Medulla oblongata (tissue), 1 donor: ENCODE measurements around the gene SLC30A5.

Experiments
- DNase-seq: peaks from one replicate; pipeline ENCODE4 v3.0.0-alpha.2; 2015; ENCODE audit errors: extremely low spot score

SLC30A5 gene

GRCh38 chr5:69167493-69167855 lies 73.7 kb downstream of the SLC30A5 start:
- DNase-seq: no peak

DNA sequence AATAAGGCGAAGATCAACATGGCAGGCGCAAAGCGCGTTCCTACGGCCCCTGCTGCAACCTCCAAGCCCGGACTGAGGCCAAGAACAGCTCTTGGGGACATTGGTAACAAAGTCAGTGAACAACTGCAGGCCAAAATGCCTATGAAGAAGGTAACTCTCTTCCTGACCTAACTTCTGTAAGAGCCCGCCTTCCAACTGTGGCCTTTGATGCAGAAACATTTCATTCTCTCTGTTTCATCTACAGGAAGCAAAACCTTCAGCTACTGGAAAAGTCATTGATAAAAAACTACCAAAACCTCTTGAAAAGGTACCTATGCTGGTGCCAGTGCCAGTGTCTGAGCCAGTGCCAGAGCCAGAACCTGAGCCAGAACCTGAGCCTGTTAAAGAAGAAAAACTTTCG lies 74.1 kb downstream of the SLC30A5 start:
- no peak for DNase-seq

DNA sequence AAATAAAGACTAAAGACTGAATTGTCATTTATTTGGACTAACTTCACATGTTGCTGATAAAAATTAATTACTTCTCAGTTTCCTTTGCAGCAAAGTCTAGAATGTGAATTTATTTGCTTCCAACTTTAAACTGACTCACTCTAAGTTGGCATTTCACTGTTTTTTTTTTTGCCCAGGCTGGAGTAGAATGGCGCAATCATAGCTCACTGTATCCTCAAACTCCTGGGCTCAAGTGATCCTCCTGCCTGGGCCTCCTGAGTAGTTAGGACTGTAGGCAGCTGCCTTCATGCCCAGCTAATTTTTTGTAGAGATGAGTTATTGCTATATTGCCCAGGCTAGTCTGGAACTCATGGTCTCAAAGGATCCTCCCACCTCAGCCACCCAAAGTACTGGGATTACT lies 76.7 kb downstream of the SLC30A5 start:
- DNase-seq: no peak

DNA sequence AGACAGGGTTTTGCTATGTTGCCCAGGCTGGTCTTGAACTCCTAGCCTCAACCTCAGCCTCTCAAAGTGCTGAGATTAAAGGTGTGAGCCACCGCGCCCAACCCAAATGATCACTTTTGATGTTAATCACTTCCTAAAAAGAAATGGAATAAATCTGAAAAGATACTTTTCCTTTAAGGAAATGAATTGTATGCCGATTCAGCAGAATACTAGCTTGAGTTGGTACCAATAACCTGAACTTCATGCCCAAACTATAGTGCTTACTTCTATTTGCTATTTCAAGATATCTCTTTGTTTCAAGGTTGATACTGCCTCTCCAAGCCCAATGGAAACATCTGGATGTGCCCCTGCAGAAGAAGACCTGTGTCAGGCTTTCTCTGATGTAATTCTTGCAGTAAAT lies 77.2 kb downstream of the SLC30A5 start:
- no peak for DNase-seq
